CD4-positive, alpha-beta T cell (primary cell): ENCODE data around the gene CYP26C1. TPM values are rescaled to one million over a fixed set of nuclear protein-coding genes. Genes with fewer than 3 reads are reported as not detected.

Experiments
- ATAC-seq: fragments of 200-7000 bp; cut with Tn5 transposase; one replicate; pipeline ENCODE4 v1.10.0; 2022; ENCODE audit warnings: mild to moderate bottlenecking; ENCODE audit not compliant: poor library complexity
- CTCF ChIA-PET: fragments of 350-600 bp; sonication (Branson Sonifier 250); formaldehyde crosslinking; loops from one replicate; lab custom pipeline; 2021; ENCODE audit warnings: antibody characterized with exemption, inconsistent platforms; lab: Charles Lee
- POLR2A ChIA-PET: fragments of 350-600 bp; sonication (Branson Sonifier 250); formaldehyde crosslinking; loops from one replicate; lab custom pipeline; 2021; ENCODE audit warnings: antibody characterized with exemption, inconsistent platforms; lab: Charles Lee
- DNase-seq, 14 experiments: peaks; one replicate each; pipeline ENCODE4 v3.0.0-alpha.2; 2013 to 2020; ENCODE audit warnings: mixed read lengths in 2 of 14
- H3K27ac ChIP-seq, 2 donors: one replicate each; pipeline versions ENCODE4 v1.5.1 to v1.7.0; 2013; ENCODE audit warnings: low read length in 2 of 2, low read depth in 1 of 2, mild to moderate bottlenecking in 1 of 2
- H3K27me3 ChIP-seq, 2 experiments: 1 replicate in 1 of 2; 2 replicates in 1 of 2; pipeline versions ENCODE4 v1.6.1 to v1.7.0; 2013; ENCODE audit warnings: low read length in 2 of 2, control low read depth in 1 of 2, mild to moderate bottlenecking in 1 of 2, moderate library complexity in 1 of 2; ENCODE audit not compliant: insufficient read depth in 2 of 2, control insufficient read depth in 1 of 2
- H3K36me3 ChIP-seq: one replicate; pipeline ENCODE4 v1.6.1; 2013; ENCODE audit warnings: low read length, control low read depth; ENCODE audit not compliant: insufficient read depth
- H3K4me1 ChIP-seq: one replicate; pipeline ENCODE4 v1.6.1; 2013; ENCODE audit warnings: low read length, control low read depth; ENCODE audit not compliant: insufficient read depth
- H3K4me3 ChIP-seq: one replicate; pipeline ENCODE4 v1.5.1; 2013; ENCODE audit warnings: mild to moderate bottlenecking, low read length, moderate library complexity
- H3K9me3 ChIP-seq, 2 experiments: 1 replicate in 1 of 2; 2 replicates in 1 of 2; pipeline versions ENCODE4 v1.6.1 to v1.7.0; 2013; ENCODE audit warnings: low read length in 2 of 2, mild to moderate bottlenecking in 2 of 2, control low read depth in 1 of 2, moderate library complexity in 1 of 2; ENCODE audit not compliant: control insufficient read depth in 1 of 2, insufficient read depth in 1 of 2
- H3K27ac Mint-ChIP-seq: one replicate; pipeline ENCODE4 v1.8.0; 2020; ENCODE audit warnings: mixed read lengths
- H3K27me3 Mint-ChIP-seq: one replicate; pipeline ENCODE4 v1.8.0; 2021; ENCODE audit warnings: mixed read lengths
- H3K36me3 Mint-ChIP-seq: one replicate; pipeline ENCODE4 v1.8.0; 2021; ENCODE audit warnings: low read depth, mixed read lengths
- H3K4me1 Mint-ChIP-seq: one replicate; pipeline ENCODE4 v1.8.0; 2021; ENCODE audit warnings: low read depth, mixed read lengths
- H3K4me3 Mint-ChIP-seq: one replicate; pipeline ENCODE4 v1.8.0; 2020; ENCODE audit warnings: mild to moderate bottlenecking, mixed read lengths
- H3K9me3 Mint-ChIP-seq: one replicate; pipeline ENCODE4 v1.8.0; 2020; ENCODE audit warnings: mixed read lengths
- intact Hi-C, 2 experiments: fragments of 100-400 bp; cut with DNase I in 1 of 2; cut with micrococcal nuclease in 1 of 2; formaldehyde crosslinking; loops; one replicate each; pipeline versions ENCODE4 v1.15.1 to v1.9.0; 2023 to 2025; cut with DNase I, micrococcal nuclease
- total RNA-seq, 174 experiments: library from RNA in 2 of 174; stranded (reverse) in 2 of 174; gene quantifications; one replicate each; pipeline ENCODE4 v1.2.3 and lab custom pipeline; 2021 to 2026
- TF ChIP-seq, protein P1 (sequence below): fragments of 200-600 bp; IDR thresholded peaks from one replicate; pipeline ENCODE4 v1.8.0; 2022; ENCODE audit warnings: antibody characterized with exemption, mild to moderate bottlenecking

CYP26C1 gene
- total RNA-seq, 2 experiments from 2014 or later = 0.14 TPM; not detected in 1

DNA sequence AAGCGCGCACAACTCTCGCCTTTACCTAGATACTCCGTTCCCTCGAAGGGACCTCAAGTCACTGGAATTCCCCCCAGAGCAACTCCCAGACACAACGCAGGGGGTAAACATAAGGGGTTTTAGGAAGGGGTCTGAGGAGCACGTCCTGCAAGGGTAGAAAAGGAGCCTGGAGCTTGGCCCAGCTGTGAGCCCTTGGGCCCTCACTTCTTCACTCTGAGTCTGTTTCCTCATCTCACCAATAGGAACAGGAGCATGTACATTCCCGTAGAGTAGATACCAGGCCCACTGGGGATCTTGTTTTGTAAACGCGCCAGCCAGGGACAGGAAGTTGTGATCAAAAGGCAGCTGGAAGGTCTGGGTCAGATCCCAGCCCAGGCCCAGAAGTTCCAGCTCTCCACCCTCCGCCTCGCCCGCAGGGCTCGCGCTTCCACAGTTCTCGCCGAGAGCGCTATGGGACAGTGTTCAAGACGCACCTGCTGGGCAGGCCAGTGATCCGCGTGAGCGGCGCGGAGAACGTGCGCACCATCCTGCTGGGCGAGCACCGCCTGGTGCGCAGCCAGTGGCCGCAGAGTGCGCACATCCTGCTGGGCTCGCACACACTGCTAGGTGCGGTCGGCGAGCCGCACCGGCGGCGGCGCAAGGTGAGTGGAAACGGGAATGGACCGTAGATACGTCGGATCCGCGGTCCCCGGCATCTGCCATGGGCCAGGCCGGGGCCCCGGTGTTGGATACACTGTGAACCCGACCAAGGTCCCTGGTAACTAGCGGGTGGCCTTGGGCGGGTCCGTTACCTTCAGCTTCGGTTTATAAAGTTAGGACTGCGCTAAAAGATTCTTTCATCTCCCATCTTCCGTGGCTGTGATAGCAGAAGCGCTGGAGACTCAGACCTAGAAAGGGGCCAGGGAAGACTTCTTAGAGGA is 1.3 kb downstream of the CYP26C1 start:
- intact Hi-C loops = no loop called here
- ChIA-PET CTCF (no interaction called here), POLR2A (no interaction called here)
- peaks cover 22% of the 10 kb centered on the region for H3K36me3 Mint-ChIP-seq
- DNase-seq (peak in 1 of 14 experiments; percentile 27), ATAC-seq (no peak)
- H3K4me3 Mint-ChIP-seq = peak overlapping the region; percentile 54
- no peak overlapping the region for H3K27ac ChIP-seq
- H3K4me1 ChIP-seq = peaks cover 23% of the 10 kb centered on the region
- peaks cover 33% of the 10 kb centered on the region for H3K4me1 Mint-ChIP-seq
- H3K4me3 ChIP-seq = peak overlapping the region; percentile 14
- H3K9me3 ChIP-seq = peaks cover 0 to 6% of the 10 kb centered on the region in 2 experiments
- TF ChIP-seq, protein P1, sequence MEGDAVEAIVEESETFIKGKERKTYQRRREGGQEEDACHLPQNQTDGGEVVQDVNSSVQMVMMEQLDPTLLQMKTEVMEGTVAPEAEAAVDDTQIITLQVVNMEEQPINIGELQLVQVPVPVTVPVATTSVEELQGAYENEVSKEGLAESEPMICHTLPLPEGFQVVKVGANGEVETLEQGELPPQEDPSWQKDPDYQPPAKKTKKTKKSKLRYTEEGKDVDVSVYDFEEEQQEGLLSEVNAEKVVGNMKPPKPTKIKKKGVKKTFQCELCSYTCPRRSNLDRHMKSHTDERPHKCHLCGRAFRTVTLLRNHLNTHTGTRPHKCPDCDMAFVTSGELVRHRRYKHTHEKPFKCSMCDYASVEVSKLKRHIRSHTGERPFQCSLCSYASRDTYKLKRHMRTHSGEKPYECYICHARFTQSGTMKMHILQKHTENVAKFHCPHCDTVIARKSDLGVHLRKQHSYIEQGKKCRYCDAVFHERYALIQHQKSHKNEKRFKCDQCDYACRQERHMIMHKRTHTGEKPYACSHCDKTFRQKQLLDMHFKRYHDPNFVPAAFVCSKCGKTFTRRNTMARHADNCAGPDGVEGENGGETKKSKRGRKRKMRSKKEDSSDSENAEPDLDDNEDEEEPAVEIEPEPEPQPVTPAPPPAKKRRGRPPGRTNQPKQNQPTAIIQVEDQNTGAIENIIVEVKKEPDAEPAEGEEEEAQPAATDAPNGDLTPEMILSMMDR = no peak
- peaks cover 3% of the 10 kb centered on the region for H3K36me3 ChIP-seq
- H3K27me3 Mint-ChIP-seq = peaks cover 48% of the 10 kb centered on the region
- H3K27ac Mint-ChIP-seq = no peak overlapping the region
- no peaks in the 10 kb centered on the region for H3K9me3 Mint-ChIP-seq
- peaks cover 17 to 36% of the 10 kb centered on the region in 2 experiments for H3K27me3 ChIP-seq

- Mint-ChIP-seq H3K4me1 (peaks cover 41% of the 10 kb centered on the region), H3K36me3 (peaks cover 17% of the 10 kb centered on the region), H3K27me3 (peaks cover 56% of the 10 kb centered on the region), H3K4me3 (peak overlapping the region; percentile 54), H3K9me3 (no peaks in the 10 kb centered on the region), H3K27ac (no peak overlapping the region)
- TF ChIP-seq, protein P1 = peak; percentile 15
- DNase-seq = peak in 7 of 14 experiments; percentile 12 to 70 (median 28)
- H3K36me3 ChIP-seq = peaks cover 3% of the 10 kb centered on the region
- ChIA-PET POLR2A (no interaction called here), CTCF (no interaction called here)
- peak; percentile 66 for ATAC-seq
- peaks cover 0 to 6% of the 10 kb centered on the region in 2 experiments for H3K9me3 ChIP-seq
- H3K4me3 ChIP-seq = peak overlapping the region; percentile 14
- H3K4me1 ChIP-seq = peaks cover 23% of the 10 kb centered on the region
- intact Hi-C loops = no loop called here
- H3K27ac ChIP-seq = no peak overlapping the region
- peaks cover 20 to 42% of the 10 kb centered on the region in 2 experiments for H3K27me3 ChIP-seq
Observed at GRCh38 chr10:93062514-93063143, 2.0 kb downstream of the CYP26C1 start.

DNA sequence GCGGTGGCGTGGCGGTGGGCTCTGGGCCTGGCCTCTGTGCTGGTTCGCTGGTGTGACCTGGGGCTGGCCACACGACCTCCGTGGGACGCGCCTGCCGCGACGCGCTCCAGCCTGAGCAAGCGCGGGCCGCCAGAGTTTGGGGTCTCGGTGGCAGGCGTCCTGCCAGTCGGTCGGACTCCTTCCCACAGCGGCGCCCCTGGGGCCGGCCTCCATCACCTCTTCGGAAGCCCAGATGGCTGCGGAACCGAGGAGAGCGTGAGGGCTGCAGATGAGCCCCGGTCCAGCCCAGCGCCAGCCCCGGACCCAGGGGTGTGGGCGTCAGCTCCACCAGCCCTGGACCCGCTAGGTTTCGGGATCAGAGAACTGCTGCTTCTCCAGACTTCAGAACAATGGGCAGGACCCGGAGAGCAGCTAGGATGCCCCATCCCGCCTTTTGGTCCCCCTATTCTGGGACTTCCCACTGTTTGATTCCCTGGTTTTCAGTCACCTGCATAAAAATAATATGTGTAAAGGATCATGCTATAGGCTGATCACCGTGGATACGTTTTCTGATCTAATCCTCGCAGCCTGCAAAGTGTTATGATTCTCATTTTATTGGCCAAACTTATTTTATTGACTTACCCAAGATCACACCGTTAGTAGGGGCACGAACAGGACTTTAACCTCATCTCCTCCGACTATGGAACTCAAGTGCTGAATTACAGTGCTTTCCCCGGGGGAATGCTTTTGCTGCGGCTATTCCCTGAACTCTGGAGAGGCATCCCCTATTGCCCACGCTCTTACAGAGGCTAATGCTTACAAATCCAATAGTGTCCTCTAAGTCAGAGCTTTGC is 2.8 kb downstream of the CYP26C1 start:
- peaks cover 61% of the 10 kb centered on the region for H3K27me3 Mint-ChIP-seq
- no peak for ATAC-seq

More for the DNA sequence above, 2.8 kb downstream of the CYP26C1 start:
- H3K4me3 ChIP-seq = no peak overlapping the region
- Mint-ChIP-seq H3K4me1 (peaks cover 43% of the 10 kb centered on the region), H3K9me3 (no peaks in the 10 kb centered on the region), H3K36me3 (peaks cover 11% of the 10 kb centered on the region), H3K4me3 (no peak overlapping the region), H3K27ac (no peak overlapping the region)
- peaks cover 0 to 9% of the 10 kb centered on the region in 2 experiments for H3K9me3 ChIP-seq
- intact Hi-C loops = no loop called here
- peaks cover 3% of the 10 kb centered on the region for H3K36me3 ChIP-seq
- POLR2A ChIA-PET = no interaction called here
- H3K4me1 ChIP-seq = peaks cover 23% of the 10 kb centered on the region
- no peak overlapping the region for H3K27ac ChIP-seq
- TF ChIP-seq, protein P1 = no peak
- no peak for DNase-seq
- CTCF ChIA-PET = no interaction called here
- H3K27me3 ChIP-seq = peaks cover 27 to 44% of the 10 kb centered on the region in 2 experiments
